ENCODE measurements around the gene DPH5. TPM values are rescaled to one million over a fixed set of nuclear protein-coding genes. Genes with fewer than 3 reads are reported as not detected.
A peak's percentile ranks its signal among the peaks of the same experiment; 100 is the strongest.

Gene DPH5
- total and polyA plus RNA-seq, 10 of the 15 experiments (the other 5 are each of a cell fraction or from before 2014, with no cell fraction given): 44.1 to 95.7 (median 66.4) TPM

- no peak for TF ChIP-seq SREBF1 (IDR thresholded peaks at IDR 0.05; ENCODE audit: low read length)
- TF ChIP-seq CREM (IDR thresholded peaks at IDR 0.05; ENCODE audit: low read depth): no peak
- no peak for TF ChIP-seq TAF1 (IDR thresholded peaks at IDR 0.05; ENCODE audit: borderline replicate concordance, low read depth, low read length)
- no peak for TF ChIP-seq SMARCA5 (IDR thresholded peaks at IDR 0.05)
- no peak for TF ChIP-seq MEF2A (IDR thresholded peaks at IDR 0.05; ENCODE audit: insufficient read depth, low read depth, low read length)
- no peak for TF ChIP-seq BHLHE40 (IDR thresholded peaks at IDR 0.05; ENCODE audit: borderline replicate concordance in 1 of 2, low read depth in 2 of 2, low read length in 1 of 2)
Observed at GRCh38 chr1:101003012-101003650, 22.5 kb downstream of the DPH5 start (continued).

- TF ChIP-seq HSF1 (IDR thresholded peaks at IDR 0.05; ENCODE audit: low read depth, low read length) (no peak), CEBPZ (IDR thresholded peaks at IDR 0.05; ENCODE audit: low read depth, low read length) (no peak), NR2F1 (conservative IDR thresholded peaks at IDR 0.05) (no peak), NRF1 (conservative IDR thresholded peaks at IDR 0.05; ENCODE audit: low read depth, low read length) (no peak), ZNF622 (IDR thresholded peaks at IDR 0.05) (no peak), SREBF1 (IDR thresholded peaks at IDR 0.05; ENCODE audit: low read length) (no peak), ZBTB11 (CRISPR knock-in tag; IDR thresholded peaks at IDR 0.05) (no peak)
- H3K27me3 ChIP-seq (replicated peaks in 1 of 2; ENCODE audit: control insufficient read depth in 2 of 2, insufficient read depth in 2 of 2, low read length in 1 of 2): no peaks in the 10 kb centered on the region
- 0 out of 4 replicates have a peak, but pooled peaks cover 0 to 3% of the 10 kb centered on the region in 2 experiments for H3K36me3 ChIP-seq (ENCODE audit: control insufficient read depth in 2 of 2, insufficient read depth in 2 of 2, low read length in 1 of 2)
- H3K4me1 ChIP-seq (ENCODE audit: control insufficient read depth, insufficient read depth, low read length): peaks cover 11% of the 10 kb centered on the region; the same call in 1 of the 2 replicates
- no peak overlapping the region for H3K4me2 ChIP-seq (ENCODE audit: control insufficient read depth, insufficient read depth)
- intact Hi-C loops (cut with micrococcal nuclease; ENCODE audit: unreplicated experiment): no loop called here
- no peak overlapping the region for H3K4me3 ChIP-seq
- no peak overlapping the region for H3K27ac ChIP-seq (ENCODE audit: control insufficient read depth, insufficient read depth)
- ATAC-seq (peak; percentile 44), FAIRE-seq (no peak), DNase-seq (ENCODE audit: low read depth, low spot score) (no peak)
- no peak overlapping the region for H2AFZ ChIP-seq (ENCODE audit: control insufficient read depth, low read depth, low read length)
- ChIA-PET POLR2A (interaction anchor here (0.6 kb wide), 1 partner anchor 190 kb away, joined by 3 read pairs; no protein-coding TSS in a partner anchor), CTCF (interaction anchor here (1.2 to 1.6 kb wide), 3 partner anchors 8 to 29 kb away, joined by 3 to 5 read pairs (median 3); no protein-coding TSS in a partner anchor), RAD21 (ENCODE audit: unreplicated experiment) (interaction anchor here (0.6 kb wide), 1 partner anchor 24 kb away, joined by 3 read pairs; no protein-coding TSS in a partner anchor), SMC1A (ENCODE audit: uncharacterized antibody, unreplicated experiment) (interaction anchor here (0.5 to 2.5 kb wide), 8 partner anchors 14 to 302 kb away, joined by 3 to 8 read pairs (median 3); no protein-coding TSS in a partner anchor)
- H3K79me2 ChIP-seq (ENCODE audit: control insufficient read depth, insufficient read depth, low read length): no peaks in the 10 kb centered on the region
- BruUV-seq (replicated peaks): no TSS peak
- in situ Hi-C loops (cut with MboI): no loop called here
- no peaks in the 10 kb centered on the region for H4K20me1 ChIP-seq (ENCODE audit: control insufficient read depth, insufficient read depth)
- no peak overlapping the region for H3K9ac ChIP-seq (ENCODE audit: control insufficient read depth, insufficient read depth, low read length)
- 7% methylated on average over 2 of the region's 2 CpGs for WGBS (ENCODE audit: insufficient coverage, insufficient replicate concordance, low lambda C conversion rate, missing lambda C conversion rate)
- H3K9me3 ChIP-seq (replicated peaks; ENCODE audit: control insufficient read depth, insufficient read depth, low read length): no peaks in the 10 kb centered on the region
Observed at GRCh38 chr1:101002551-101002950, 23.0 kb downstream of the DPH5 start.

Data from GM12878 (cell line).